ENCODE measurements around the gene SRSF6.
A peak's percentile ranks its signal among the peaks of the same experiment; 100 is the strongest.
"Not testable (repeated sequence)": the region's sequence is repeated elsewhere in the genome, so short reads cannot be mapped to it uniquely, and the experiment has no call there.

The SRSF6 gene

DNA sequence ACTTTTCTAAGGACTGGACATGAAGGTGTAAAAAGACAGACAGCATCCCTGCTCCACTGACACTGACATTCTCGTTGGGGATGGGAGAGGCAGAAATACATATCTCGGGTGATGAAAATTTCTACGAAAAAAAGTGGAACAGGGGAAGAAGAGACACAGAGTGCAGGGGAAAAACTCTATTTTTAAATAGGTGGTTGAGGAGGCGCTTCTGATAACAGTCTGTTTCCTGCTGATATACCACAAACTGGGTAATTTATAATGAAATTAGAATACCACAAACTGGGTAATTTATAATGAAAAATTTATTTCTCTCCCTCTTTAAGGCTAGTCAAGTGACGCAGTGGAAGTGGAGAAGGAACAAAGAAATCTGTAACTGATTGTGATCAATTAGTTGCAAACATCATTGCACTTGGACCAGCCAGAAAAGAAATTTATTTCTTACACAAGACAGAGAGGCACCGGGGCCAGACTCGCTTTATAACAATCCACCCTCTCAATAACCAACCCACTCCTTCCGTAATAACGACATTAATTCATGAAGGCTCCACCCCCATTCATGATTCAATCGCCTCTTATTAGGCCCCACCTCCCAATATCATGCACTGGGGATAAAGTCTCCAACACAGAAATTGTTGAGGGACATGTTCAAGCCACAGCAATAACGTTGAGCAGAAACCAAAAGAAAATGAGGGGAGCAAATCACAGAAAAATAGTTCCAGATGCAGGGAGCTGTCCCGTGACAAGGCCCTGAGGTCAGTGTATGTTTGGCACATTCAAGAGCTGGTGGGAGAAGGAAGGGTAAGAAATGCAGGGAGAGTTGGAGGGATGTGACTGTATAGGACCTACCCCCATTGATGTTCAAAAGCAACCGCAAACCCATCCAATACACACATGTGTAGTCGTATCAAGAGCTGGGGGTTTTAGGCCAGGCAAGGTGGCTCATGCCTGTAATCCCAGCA is 6.6 kb upstream of the SRSF6 start:
- DNase-seq = no peak

DNA sequence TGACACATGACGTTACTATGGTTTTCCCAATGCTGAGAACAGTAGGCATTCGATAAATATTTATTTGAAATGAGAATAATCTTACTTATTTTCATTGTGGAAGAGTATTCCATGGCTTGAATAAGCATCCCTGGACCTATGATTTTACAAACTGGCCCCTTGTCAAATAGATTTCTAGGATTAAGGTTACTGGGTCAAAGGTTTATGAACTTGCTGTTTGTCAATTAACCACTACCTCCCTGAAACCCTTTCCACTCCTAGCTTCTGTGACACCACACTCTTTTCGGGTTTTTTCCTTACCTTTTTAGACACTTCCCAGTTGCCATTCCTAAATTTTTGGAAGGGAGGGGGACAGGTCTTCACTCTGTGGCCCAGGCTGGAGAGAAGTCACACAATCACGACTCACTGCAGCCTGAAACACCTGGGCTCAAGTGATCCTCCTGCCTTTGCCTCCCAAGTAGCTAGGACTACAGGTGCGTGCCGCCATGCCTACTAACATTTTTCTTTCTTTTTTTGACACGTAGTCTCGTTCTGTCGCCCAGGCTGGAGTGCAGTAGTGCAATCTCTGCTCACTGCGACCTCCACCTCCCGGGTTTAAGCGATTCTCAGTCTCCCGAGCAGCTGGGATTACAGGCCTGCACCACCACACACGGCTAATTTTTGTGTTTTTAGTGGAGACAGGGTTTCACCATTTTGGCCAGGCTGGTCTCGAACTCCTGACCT is 5.1 kb upstream of the SRSF6 start:
- no peak for DNase-seq

DNA sequence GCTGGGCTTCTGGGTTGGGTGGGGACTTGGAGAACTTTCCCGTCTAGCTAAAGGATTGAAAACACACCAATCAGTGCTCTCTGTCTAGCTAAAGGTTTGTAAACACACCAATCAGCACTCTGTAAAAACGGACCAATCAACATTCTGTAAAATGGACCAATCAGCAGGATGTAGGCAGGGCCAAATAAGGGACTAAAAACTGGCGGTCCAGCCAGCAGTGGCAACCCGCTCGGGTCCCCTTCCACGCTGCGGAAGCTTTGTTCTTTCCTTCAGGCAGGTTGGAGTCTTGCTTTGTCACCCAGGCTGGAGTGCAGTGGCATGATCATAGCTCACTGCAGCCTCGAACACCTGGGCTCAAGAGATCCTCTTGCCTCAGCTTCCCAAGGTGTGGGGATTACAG is 1.4 kb upstream of the SRSF6 start:
- DNase-seq = not testable (repeated sequence)

DNA sequence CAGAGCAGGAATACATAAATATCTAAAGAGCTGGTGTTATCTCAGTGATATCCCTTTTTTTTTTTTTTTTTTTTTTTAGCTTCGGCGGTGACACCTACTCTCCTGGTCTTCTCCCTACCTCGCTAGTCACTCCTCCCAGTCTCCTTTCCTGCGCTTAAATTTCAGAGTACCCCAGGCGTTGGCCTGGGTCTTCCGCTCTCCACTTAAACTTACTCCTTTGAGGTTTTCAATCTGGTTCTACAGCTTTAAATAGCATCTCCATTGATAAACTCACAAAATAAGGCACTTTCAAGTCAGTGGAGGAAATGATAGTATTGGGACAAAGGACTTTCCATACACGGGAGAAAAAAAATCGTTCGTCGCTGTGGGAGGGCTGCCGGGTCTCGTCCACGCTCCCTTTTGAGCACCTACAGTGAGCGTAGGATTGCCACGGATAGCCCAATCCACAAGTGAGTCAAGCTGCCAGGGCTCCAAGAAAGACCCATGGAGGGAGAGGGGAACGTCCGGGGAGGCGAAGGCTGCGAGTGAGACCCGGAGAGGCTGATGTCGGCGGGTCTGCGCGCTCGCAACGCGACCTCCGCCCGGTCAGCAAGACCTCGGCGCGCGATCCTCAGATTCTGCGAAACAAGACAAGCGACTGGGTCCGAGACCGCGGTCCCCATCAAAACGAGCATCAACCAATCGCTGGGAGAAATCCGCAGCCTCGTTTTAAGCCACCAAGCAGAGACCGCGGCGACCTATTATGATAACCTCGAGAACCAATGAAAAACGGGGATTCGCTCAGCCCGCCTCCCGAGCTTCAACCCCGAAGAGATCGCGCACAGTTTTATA is 672 bp upstream of the SRSF6 start:
- peak; percentile 88 for DNase-seq

DNA sequence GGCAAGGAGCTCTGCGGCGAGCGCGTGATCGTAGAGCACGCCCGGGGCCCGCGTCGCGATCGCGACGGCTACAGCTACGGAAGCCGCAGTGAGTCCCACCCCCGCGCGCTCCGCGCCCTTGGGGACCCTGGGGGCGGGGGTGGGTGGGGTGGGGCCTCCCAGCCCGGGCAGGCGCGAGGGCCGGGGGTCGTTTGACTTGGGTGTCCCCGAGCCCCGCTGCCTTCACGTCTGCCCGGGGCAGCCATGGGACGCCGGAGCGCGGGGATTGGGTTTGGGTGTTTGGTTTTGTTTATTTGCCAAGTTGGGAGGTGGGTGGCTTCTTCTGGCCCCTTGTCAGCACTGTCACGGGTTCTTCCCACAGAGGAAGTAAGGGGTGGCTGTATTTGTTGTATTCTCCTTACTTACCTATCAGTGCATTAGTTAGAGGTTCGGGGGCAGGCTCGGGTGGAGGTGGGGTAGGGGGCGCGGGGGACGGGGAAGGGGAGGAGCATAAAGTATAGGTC is 777 bp downstream of the SRSF6 start:
- no peak for DNase-seq

DNA sequence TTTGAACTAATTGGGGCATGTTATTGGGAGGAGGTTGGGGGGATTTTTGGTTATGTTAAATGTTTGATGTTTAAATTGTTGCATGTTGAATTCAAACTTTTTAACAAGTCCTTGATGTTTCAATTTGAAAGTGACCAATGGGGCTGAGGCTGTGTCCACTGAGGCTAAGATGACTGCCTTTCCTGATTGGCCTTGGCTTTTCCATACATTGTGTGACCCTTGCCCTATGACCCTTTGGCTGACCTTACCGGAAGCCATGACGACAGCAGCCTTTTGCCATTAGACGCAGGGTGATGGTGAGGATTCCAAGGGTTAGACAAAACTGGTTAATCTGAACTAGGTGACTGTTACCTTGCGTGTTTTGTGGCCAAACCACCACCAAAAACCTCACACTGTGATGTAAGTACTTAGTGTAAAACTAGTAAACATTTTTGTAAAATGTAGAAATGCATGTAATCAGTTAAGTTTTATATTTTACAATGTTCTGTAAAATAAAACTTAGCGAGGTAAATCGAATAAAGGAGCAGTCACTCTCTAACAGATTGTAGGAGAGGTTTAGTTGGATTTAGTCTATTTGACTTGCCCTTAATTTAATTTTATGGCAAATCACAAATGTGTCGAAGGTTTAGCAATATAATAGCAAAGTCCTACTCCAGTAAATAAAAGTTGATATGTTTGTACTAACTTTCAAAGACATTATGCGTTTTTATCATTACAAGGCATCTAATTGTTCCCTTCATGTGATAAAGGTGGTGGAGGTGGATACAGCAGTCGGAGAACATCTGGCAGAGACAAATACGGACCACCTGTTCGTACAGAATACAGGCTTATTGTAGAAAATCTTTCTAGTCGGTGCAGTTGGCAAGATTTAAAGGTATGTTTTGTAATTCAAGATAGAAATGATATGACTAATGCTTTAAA is 1.6 kb downstream of the SRSF6 start:
- no peak for DNase-seq

DNA sequence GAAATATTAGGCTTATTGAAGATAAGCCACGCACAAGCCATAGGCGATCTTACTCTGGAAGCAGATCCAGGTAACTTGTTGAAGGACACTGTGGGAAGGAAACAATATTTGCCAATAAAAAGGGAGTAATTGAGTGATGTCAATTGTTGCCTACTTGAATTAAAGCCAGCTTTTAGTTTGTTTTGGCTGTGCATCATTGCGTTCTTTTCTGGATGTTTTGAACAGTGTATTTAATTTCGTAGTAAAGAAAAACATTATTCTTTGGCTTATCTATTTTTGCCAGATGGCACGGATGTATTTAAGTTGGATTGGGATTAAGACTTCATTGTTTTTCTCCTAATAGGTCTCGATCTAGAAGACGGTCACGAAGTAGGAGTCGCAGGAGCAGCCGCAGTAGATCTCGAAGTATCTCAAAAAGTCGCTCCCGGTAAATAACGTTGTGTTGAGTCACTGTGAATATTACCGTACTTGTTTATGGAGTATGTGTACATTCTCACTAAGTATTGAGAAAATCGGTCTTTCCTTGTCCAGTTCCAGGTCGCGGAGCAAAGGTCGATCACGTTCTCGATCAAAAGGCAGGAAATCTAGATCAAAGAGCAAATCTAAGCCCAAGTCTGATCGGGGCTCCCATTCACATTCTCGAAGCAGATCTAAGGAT is 2.6 kb downstream of the SRSF6 start:
- no peak for DNase-seq

DNA sequence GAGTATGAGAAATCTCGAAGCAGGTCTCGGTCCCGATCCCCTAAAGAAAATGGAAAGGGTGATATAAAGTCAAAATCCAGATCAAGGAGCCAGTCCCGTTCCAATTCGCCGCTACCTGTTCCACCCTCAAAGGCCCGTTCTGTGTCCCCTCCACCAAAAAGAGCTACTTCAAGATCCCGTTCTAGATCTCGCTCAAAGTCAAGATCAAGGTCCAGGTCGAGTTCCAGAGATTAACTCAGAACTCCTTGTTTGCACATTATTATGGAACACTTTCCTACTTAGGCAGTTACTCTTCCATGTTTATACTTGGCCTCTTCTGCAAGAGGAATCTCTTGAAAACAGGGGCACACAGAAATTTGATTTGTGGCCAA is 3.1 kb downstream of the SRSF6 start:
- no peak for DNase-seq

DNA sequence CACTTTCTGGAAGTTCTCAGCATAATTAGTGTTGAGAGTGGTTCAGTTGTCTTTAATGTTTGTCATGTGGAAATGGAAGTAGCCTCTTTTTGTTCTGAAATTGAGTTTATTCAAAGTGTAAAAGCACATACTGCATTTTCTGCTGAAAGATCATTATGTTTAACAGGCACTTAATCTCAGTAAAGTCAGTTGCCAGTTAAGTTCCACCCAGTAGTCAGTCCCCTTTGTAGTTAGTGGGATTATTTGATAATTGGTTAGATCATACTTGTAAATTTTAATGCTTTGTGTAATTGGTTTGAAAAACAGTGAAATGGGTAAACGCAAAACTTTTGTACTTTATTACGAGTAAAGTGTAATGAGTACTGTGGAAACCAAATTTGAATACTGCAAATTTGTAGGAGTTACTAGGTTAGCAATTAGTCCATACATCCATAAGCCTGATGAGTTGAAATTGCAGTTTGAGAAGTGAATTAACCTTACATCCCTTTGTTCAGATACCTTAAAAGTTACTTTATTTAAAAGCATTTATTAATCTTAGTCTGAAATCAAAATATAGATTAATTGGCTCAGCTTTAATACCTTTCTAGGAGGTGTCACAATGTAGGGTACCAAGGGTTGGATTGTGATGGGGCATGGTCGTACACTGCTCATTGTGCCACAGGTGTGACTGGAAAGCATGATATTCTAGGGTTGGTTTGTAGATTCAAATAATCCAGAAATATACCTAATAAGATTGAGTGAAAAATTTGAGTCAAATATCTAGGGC is 4.4 kb downstream of the SRSF6 start:
- DNase-seq = no peak

DNA sequence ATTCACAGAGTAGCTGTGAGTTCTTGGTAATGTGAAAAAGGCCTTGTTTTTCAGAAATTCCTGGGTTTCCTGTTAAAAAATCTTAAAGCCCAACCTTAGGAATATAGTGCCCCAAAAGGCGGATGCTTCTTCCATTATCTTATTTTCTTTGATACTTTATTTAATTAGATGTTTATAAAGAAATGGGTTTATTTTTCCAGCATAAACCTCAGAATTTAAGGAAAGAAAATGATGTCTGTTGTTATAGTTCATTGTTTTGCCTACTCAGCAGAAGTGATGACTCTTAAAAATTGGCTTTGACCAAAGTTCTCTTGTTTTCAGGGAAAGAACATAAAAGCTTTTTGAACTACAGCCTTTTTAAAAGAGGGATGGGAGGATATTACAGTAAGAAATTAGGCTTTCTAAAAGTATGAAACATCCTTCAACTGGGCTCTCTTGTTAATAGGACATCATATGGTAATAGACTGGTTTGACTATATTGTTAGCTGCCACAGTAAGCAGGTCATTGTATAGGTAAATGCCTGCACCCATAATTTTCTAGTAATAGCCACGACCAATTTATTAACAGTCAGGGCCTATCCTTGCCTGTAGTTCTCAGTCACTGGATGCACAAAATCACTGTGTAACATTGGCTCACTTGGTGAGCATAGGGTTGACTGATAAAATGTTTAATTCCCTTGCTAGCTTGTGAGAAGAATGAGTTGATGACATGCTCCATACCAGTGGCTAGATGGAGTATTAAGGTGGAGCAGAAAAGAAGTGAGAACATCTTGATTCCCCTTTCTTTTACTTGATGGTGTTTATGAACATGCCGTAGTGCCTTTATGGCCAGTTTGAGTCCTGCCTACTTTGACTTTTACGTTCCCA is 5.2 kb downstream of the SRSF6 start:
- DNase-seq = no peak

DNA sequence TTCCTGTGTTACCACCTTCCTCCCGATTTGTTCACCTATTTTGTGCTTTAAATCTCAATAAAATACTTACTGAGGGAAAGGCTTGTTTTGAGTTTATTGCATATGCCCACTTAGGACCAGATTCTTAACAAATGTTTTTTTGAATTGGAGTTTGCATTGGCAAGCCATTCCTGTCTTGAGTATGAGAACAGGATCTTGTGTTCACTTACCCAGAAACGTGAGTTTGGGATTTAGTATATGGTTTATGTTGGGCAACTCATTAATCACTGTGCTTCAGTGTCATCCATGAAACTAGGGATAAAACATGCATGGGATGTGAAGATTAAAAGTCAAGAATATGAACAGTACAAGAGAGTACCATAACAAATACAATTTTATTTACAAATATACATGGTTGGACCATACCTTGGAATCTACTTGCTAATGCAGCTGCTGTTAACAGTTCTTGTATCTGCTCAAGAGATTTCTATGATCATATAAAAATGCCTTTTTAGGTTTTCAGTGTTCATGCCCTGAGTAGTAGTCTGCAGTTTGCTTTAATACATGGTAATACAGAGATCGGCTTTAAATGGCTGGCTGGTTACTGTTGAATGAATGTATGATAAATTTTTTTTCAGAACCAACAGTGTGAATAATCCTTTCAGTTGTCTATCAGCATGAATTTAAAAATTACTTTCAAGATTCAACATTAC is 6.0 kb downstream of the SRSF6 start:
- no peak for DNase-seq

DNA sequence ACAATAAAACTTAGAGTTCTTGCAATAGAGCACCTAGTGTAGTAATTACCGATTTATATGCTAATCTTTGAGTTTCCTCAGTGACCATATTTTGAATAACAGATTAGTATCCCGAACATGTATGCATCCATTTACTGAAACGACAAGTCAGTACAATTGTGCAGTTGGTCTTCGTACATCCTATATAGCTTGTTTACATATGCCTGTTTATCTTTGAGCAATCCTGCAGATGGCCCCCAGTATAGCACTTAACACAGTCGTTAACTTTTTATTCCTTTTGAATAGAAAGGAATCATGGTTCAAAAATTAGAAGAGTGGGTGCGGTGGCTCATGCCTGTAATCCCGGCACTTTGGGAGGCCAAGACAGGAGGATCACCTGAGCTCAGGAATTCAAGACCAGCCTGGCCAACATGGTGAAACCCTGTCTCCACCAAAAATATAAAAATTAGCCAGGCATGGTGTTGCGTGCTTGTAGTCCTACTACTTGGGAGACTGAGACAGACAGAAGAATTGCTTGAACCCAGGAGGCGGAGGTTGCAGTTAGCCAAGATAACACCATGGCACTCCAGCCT is 6.6 kb downstream of the SRSF6 start:
- no peak for DNase-seq

DNA sequence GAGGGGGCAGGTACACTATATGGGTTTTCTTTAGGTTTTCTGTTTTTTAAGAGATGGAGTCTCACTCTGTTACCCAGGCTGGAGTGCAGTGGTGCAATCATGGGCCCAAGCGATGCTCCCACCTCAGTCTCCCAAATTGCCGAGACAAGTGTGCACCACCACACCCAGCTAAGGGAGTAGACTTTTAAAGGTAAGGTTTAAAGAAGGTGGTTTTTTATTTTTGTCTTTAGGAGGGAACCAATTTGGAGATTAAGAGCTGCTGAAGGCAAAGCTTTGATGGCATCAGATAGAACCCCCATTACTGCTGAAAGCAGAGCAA is 7.9 kb downstream of the SRSF6 start:
- DNase-seq = no peak

DNA sequence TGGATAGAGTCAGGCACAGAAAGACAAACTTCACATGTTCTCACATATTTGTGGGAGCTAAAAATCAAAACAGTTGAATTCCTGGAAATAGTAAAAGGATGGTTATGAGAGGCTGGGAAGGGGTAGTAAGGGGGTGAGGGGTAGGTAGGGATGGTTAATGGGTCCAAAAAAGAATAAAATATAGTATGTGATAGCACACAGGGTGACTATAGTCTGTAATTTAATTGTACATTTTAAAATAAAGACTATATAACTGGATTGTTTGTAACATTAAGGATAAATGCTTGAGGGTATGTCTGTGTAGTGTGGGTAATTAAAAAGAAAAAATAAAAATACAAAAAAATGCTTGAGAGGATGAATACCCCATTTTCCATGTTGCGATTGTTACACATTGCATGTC is 9.9 kb downstream of the SRSF6 start:
- DNase-seq = no peak

DNA sequence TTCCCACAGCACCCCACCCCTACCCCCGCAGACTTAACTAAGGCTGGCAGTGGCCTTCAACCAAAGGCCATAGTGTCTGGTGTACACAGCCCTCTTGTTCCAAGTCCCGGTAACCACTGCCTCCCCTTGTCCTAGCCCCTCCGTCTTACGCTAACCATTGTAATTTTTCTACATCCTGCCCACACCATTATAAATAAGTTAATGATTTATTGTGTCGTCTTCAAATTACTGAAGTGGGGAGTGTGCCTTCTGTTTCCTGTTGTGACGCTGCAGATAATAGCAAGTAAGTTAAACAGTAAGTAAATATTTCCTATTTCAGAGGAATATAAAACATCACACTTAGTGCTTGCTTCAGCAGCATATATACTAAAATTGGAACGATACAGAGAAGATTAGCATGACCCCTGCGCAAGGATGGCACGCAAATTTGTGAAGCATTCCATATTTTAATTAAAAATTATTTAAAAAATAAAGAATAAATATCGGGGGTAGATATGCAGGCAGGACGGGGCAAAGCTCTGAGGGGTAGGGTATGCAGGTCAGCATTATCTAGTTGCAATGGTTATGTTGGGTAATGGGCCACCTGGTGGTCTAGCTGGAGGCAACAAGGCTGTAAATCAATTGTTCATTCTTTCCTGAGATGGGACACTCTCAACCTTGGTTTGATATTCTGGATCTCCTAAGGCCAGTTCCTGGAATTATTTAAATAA is 15.1 kb downstream of the SRSF6 start:
- no peak for DNase-seq

DNA sequence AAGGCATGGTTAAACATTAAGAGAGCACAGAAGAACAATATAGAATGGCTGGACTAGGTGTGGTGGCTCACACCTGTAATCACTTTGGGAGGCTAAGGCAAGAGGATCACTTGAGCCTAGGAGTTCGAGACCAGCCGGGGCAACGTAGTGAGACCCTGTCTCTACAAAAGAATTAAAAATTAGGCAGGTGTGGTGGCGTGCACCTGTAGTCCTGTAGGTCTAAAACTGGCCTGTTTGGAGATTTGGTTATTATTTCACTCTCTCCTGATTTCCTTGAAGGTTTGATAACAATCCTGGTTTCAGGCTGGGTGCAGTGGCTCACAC is 15.6 kb downstream of the SRSF6 start:
- DNase-seq = no peak

DNA sequence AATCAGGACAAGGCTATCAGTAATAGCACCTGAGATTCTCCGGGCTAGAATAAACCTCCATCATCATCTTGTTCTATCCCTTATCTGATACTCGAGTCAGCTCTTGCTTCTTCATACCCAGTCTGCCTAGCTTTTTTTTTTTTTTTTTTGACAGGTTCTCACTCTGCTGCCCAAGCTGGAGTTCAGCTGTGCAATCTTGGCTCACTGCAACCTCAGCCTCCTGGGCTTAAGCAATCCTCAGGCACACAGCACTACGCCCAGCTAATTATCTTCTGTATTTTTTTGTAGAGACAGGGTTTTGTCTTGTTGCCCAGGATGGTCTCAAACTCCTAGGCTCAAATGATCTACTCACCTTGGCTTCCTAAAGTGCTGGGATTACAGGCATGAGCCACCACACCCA is 19.5 kb downstream of the SRSF6 start:
- DNase-seq = no peak

DNA sequence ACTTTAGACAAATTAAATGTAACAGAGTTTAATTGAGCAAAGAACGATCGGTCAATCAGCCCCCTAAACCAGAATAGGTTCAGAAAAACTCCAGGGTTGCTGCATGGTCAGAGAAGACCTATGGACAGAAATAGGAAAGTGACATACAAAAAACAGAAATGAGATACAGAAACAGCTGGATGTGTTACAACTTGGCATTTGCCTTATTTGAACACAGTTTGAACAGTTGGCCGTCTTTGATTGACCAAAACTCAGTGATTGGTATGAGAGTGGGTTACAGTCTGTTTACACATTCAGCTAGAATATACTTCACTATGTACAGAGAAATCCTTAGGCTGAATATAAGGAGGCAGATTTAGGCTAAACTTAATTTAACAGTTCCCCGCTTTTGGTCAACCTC is 19.9 kb downstream of the SRSF6 start:
- DNase-seq = no peak
